Measurements from ENCODE around the gene NAV2.
"Not testable (repeated sequence)": the region's sequence is repeated elsewhere in the genome, so short reads cannot be mapped to it uniquely, and the experiment has no call there.

Gene NAV2

GRCh38 chr11:19927403-19927802, 214.8 kb downstream of the NAV2 start:
- not testable (repeated sequence) for DNase-seq (ENCODE audit: low read depth in 2 of 2)

- no peak for DNase-seq (ENCODE audit: low read depth in 2 of 2)
Observed at GRCh38 chr11:19929147-19929546, 216.5 kb downstream of the NAV2 start.

DNA sequence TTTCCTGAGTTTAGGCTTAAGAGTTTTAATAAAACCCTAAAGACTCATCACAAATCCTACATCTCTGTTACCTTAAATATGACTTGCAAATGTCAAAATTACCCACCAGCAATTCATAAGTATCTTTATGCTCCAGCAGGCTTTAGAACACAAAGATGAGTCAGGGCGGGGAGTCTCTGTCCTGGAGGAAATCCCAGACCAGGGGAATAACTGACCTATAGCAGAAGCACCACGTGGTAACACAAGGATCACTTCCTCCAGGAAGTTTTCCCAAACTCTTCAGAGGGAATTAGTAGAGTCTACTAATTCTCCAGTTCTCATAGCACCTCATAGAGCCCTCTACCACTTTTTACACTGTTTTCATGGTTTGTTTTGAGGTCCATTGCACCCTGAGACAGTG, 217.0 kb downstream of the NAV2 start:
- DNase-seq (ENCODE audit: low read depth in 2 of 2): no peak

DNA sequence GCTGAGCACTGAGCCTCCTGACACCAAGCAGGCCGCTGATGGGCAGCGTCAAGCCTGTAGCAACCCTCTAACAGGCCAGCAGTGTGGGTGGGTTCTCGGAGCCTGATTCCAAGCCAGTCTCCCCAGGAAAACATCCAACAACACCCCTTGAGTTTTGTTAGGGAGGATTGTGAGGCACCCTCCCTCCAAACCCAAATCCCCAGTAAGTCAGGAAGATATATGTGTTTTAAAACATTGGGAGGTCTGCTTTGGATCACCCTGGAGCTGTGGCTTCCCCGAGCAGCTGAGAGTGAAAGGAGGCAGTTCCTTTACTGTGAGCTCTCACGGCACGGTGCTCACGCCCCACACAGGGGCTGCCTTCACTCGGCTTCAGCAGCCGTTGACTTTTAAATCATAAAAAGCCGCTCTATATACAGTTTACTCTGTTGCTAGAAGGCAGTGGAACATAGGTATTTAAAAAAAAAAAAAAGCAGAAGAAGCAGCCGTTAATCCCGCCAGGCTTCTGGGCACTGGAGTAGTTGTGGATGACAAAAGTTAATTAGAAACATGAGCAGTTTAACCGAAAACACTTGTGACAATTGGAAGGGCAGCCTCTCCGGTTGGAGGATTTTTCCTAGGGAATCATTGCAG, 218.6 kb downstream of the NAV2 start:
- no peak for DNase-seq (ENCODE audit: low read depth in 2 of 2)

GRCh38 chr11:19931771-19932369, 219.2 kb downstream of the NAV2 start:
- no peak for DNase-seq (ENCODE audit: low read depth in 2 of 2)

DNA sequence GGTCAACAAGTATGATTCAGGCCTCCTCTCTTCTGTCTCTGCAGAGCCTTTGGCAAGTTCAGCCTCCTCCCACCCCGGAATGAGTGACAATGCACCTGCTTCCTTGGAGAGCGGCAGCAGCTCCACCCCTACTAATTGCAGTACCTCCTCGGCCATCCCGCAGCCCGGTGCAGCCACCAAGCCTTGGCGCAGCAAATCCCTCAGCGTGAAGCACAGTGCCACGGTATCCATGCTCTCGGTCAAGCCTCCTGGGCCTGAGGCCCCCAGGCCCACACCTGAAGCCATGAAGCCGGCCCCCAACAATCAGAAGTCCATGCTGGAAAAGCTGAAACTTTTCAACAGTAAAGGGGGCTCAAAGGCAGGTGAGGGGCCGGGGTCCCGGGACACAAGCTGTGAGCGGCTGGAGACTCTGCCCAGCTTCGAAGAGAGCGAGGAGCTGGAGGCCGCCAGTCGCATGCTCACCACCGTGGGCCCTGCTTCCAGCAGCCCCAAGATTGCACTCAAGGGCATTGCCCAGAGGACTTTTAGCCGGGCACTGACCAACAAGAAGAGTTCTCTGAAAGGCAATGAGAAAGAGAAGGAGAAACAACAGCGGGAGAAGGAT, 220.6 kb downstream of the NAV2 start:
- no peak for DNase-seq (ENCODE audit: low read depth in 2 of 2)

- DNase-seq (ENCODE audit: low read depth in 2 of 2): no peak
Observed at GRCh38 chr11:19933801-19934488, 221.3 kb downstream of the NAV2 start.

DNA sequence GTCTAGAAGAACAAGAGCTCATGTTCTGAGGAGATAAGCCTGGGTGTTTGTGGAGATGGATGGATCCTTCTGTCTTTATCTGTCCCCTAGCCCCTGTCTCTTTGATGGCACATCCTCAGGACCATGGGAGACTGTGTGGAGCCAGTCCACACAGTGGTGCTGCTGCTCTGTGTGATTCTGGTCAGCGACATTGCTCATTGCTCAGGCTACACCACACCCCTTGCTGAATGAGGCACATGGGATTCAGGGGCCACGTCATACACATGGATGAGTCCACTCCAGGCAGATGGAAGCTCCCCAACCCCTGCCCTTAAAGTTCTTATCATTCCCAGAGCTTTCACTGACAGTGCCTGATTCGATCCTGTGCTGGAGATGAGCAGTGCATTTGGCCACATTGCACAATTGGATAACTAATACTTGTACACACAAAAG, 222.2 kb downstream of the NAV2 start:
- no peak for DNase-seq (ENCODE audit: low read depth in 2 of 2)

- DNase-seq (ENCODE audit: low read depth in 2 of 2): no peak
Observed at GRCh38 chr11:19935507-19935906, 222.9 kb downstream of the NAV2 start.

DNA sequence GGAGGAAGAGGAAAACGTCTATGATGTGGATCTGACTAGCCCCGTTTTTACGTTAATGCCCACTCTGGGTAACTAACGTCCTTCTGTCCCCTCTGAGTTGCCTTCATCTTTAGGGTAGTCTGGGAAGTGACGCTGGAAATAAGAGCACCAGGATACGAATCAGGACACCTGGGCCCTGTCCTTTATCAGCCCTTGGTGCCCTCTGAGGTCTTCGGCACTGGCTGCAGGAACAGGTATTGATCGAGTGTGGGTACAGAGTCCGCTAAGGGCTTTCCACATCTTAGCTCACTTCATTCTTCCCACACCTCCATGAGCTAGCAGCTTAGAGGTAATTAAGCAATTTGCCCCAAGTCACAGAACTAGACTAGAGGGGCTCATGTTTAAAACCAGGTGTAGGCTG, 223.8 kb downstream of the NAV2 start:
- no peak for DNase-seq (ENCODE audit: low read depth in 2 of 2)

DNA sequence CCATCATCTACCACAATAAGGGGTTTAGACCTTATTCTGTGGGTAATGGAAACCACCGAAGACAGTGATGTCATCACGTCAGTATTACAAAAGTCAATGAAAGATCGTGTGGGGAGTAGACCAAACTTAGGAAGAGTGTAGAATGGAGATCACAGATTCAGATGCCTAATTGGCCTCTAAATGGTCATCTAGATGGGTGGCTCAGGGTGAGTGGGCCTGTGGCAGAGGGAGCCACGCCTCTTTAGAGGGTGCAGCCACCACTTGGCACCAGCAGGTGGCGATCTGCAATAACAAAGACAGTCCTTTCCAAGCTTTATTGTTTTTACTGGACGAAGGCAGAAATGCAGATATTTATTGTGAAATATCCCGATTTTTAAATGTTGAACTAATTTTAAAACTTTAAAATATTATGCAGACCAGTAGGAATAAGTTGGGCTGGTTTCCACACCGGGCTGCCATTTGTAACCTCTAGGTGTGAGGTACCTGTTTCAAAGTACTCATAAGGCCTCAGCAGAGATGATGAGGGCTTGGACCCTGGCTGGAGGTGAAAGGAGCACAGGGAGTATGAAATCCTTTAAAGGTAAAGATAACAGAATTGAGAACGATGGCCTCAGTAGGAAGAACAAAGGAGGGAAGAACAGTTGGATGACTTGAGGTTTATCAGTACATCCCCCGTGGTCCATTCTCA, 225.7 kb downstream of the NAV2 start:
- peak in 1 of 2 donors; percentile 1 for DNase-seq (ENCODE audit: low read depth in 2 of 2)

DNA sequence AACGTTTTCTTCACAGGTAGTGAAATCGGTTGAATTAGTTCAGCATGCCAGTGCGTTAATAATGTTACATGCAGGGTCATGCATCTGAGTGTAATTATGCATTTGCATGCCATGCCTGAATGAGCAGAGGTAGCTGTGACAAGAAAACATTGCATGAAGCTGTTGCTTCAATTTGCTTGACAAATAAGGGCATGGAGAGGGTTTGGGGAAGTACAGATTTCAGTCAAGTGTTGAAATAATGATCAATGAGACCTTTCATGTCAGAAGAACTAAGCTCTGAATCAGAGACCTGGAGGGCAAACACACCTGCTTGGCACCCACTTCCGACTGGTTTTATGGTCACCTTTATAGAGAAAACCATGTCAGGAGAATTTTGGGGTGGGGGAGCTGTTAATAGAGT, 226.2 kb downstream of the NAV2 start:
- DNase-seq (ENCODE audit: low read depth in 2 of 2): no peak

GRCh38 chr11:19939415-19939929, 226.8 kb downstream of the NAV2 start:
- no peak for DNase-seq (ENCODE audit: low read depth in 2 of 2)

DNA sequence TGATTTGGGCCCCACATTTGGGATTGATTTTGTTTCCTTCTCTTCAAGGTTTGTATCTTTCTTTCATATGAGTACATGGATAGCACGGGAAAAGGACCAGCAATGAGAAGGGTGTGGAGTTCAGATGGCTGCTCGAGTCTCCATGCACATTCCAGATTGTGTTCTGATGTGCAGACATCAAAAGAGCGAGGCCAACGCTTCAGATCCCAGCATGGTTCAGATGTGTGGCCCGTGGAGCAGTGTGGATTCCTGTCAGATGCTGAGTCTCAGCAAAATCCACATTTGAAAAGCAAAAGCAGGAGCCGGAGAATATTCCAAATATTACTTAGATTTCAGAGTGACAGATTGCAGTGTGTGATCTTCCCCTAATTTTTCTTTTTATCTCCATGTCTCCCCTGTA, 228.2 kb downstream of the NAV2 start:
- DNase-seq (ENCODE audit: low read depth in 2 of 2): no peak

- DNase-seq (ENCODE audit: low read depth in 2 of 2): no peak
Observed at GRCh38 chr11:19946681-19947080, 234.0 kb downstream of the NAV2 start.

GRCh38 chr11:19947537-19948114, 235.0 kb downstream of the NAV2 start:
- DNase-seq (ENCODE audit: low read depth in 2 of 2): no peak

DNA sequence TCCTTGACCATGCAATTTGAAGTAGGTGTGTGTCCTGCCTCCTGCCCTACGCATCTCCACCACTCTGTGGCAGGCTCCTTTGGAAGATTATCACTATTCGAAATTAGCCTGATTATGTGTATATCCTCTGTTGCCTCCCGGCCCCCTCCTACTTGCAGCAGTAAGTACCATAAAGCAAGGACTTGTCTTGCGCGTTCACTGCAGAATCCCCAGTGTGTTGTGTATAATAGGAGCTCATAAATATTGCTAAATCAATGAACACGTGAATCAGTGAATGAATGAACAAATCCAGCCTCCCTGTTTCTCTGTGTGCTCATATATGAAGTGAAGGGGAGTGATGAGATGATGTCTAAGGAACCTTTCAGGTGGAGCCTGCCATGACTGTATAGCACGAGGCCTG, 237.0 kb downstream of the NAV2 start:
- DNase-seq (ENCODE audit: low read depth in 2 of 2): no peak

DNA sequence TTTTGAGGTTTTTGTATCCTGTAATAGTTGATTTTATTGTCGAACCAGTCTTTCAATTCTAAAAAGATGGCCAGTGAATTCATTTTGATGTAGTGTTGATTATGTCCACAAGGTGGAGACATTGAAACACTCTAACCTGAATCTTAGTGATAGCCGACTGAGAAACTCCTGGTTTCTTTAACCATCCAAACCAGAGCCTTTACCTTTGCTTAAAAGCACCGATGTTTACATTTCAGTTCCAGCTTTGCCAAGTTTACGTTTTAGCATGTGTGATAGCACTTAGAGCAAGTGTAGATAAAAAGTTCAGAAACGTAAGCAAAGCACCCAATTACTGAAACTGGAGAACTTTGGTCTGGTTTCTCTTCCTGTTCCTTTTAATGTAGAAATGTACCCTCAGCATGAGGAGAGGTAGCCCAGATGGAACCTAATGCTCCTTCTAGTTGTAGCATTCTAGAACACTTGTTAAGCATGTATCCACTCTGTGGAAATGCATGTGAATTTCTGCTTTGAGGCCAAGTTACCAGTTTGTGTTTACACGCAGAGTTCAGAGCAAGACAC, 239.0 kb downstream of the NAV2 start:
- DNase-seq (ENCODE audit: low read depth in 2 of 2): no peak

- DNase-seq (ENCODE audit: low read depth in 2 of 2): no peak
Observed at GRCh38 chr11:19952116-19952605, 239.5 kb downstream of the NAV2 start.

DNA sequence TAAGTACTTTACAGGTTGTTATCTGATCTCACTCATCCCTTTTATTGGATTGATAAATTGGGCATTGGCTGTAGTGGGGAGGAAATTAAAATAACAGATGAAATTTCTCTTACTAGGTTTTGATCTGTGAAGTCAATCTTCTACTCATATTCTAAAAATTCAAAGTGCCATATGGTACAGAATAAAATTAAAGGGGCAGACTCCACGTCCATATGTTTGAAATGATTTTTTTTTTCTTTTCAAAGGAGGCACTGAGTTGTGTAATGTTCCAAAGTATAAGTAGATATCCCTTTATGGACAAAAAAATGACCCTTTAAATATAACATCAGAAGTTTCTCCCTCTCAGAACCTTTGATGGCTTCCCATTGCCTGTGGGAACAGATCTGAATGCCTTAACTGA, 240.3 kb downstream of the NAV2 start:
- no peak for DNase-seq (ENCODE audit: low read depth in 2 of 2)

DNA sequence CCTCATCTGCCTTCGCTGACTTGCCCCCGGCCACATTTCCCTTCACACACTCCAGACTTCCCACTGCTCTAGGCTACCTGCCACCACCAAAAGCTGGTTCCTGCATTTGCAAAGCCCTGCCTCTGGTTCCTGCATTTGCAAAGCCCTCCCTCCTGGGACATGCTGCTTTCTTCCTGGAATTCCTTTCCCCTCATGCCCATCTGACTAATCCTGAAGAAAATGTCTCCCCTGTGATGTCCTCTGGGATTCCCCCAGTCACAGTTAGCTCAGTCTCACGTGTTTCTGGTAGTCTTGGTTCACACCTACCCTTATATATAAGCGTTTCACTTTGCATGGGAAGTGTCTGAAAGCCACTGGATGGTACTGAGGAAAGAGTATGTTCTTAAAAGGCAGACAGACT, 240.7 kb downstream of the NAV2 start:
- DNase-seq (ENCODE audit: low read depth in 2 of 2): no peak
